Thoracic aorta (tissue), 2 donors: ENCODE results near the gene ATP5PD. TPM values are rescaled to one million over a fixed set of nuclear protein-coding genes. Genes with fewer than 3 reads are reported as not detected.
A peak's percentile ranks its signal among the peaks of the same experiment; 100 is the strongest.

Source experiments
- ATAC-seq: fragments of 150-250 bp; one replicate; pipeline ENCODE4 v1.8.0; 2017; ENCODE audit warnings: low read depth; ENCODE audit not compliant: insufficient number of reproducible peaks, low FRiP score
- DNase-seq: peaks from one replicate; pipeline ENCODE4 v3.0.0-alpha.2; 2020; ENCODE audit warnings: low spot score
- H3K27ac ChIP-seq, 2 donors: fragments of 200-600 bp; sonication (generic); 1 replicate in 1 of 2; 2 replicates in 1 of 2; pipeline ENCODE4 v1.5.1; 2016; ENCODE audit warnings: mild to moderate bottlenecking in 2 of 2, moderate library complexity in 2 of 2
- H3K27me3 ChIP-seq: fragments of 200-600 bp; sonication (generic); replicated peaks from 2 replicates; pipeline ENCODE4 v1.6.0; 2016; ENCODE audit warnings: mild to moderate bottlenecking; ENCODE audit not compliant: insufficient read depth
- H3K36me3 ChIP-seq: fragments of 200-600 bp; sonication (generic); one replicate; pipeline ENCODE4 v1.5.1; 2016
- H3K4me1 ChIP-seq, 2 donors: fragments of 200-600 bp; sonication (generic); 1 replicate in 1 of 2; 2 replicates in 1 of 2; pipeline versions ENCODE4 v1.5.1 to v1.6.0; 2016; ENCODE audit warnings: low read depth in 2 of 2, mild to moderate bottlenecking in 1 of 2; ENCODE audit not compliant: control insufficient read depth in 1 of 2
- H3K4me3 ChIP-seq: fragments of 200-600 bp; sonication (generic); 2 replicates; pipeline ENCODE4 v1.5.1; 2016; ENCODE audit warnings: mild to moderate bottlenecking
- H3K9me3 ChIP-seq: fragments of 200-600 bp; sonication (generic); 2 replicates; pipeline ENCODE4 v1.5.1; 2016
- CTCF ChIP-seq: fragments of 200-600 bp; sonication (generic); IDR thresholded peaks from one replicate; pipeline ENCODE4 v1.5.1; 2019; ENCODE audit warnings: antibody characterized with exemption
- total RNA-seq, 2 donors: library from RNA; depleted of rRNA; stranded (reverse); fragments of >200 nt; gene quantifications; one replicate each; pipeline versions ENCODE4 v1.1.0 to v1.2.3, GENCODE V29; 2016

Gene ATP5PD
- total RNA-seq, 2 donors from 2014 or later = 109 to 189 TPM

GRCh38 chr17:75019710-75020109 is 27.1 kb downstream of the ATP5PD start:
- TF ChIP-seq CTCF = no peak
- Histone ChIP-seq H3K27ac (no peak overlapping the region), H3K4me3 (no peak overlapping the region), H3K27me3 (no peaks in the 10 kb centered on the region), H3K36me3 (peaks cover 22% of the 10 kb centered on the region), H3K9me3 (no peaks in the 10 kb centered on the region), H3K4me1 (no peaks in the 10 kb centered on the region)
- DNase-seq (no peak), ATAC-seq (no peak)

- H3K27ac ChIP-seq = no peak overlapping the region
- peaks cover 22% of the 10 kb centered on the region for H3K36me3 ChIP-seq
- no peaks in the 10 kb centered on the region for H3K9me3 ChIP-seq
- DNase-seq (no peak), ATAC-seq (no peak)
- H3K27me3 ChIP-seq = no peaks in the 10 kb centered on the region
- no peaks in the 10 kb centered on the region for H3K4me1 ChIP-seq
- TF ChIP-seq CTCF = no peak
- H3K4me3 ChIP-seq = no peak overlapping the region
Measured at GRCh38 chr17:75019146-75019545, 27.6 kb downstream of the ATP5PD start.

- Histone ChIP-seq H3K9me3 (no peaks in the 10 kb centered on the region), H3K27me3 (no peaks in the 10 kb centered on the region), H3K4me3 (peak overlapping the region; percentile 92), H3K4me1 (peaks cover 4 to 21% of the 10 kb centered on the region in 2 donors), H3K36me3 (no peaks in the 10 kb centered on the region), H3K27ac (peak overlapping the region; percentile 89)
- TF ChIP-seq CTCF = no peak
- ATAC-seq = no peak
- DNase-seq = no peak
Measured at GRCh38 chr17:75013092-75013559, 33.6 kb downstream of the ATP5PD start.

- no peaks in the 10 kb centered on the region for H3K27me3 ChIP-seq
- H3K9me3 ChIP-seq = no peaks in the 10 kb centered on the region
- ATAC-seq (peak; percentile 82), DNase-seq (peak; percentile 26)
- H3K36me3 ChIP-seq = no peaks in the 10 kb centered on the region
- peak; percentile 69 for TF ChIP-seq CTCF
- peak within 1 kb of the TSS; percentile 89 for H3K27ac ChIP-seq
- H3K4me3 ChIP-seq = peak within 1 kb of the TSS; percentile 92
- peaks cover 4 to 21% of the 10 kb centered on the region in 2 donors for H3K4me1 ChIP-seq
Measured at GRCh38 chr17:75012346-75013091, 34.2 kb downstream of the ATP5PD start, which contains the start of gene MRPL58. Gene MRPL58 (plus strand): TSS chr17:75012670. CDS start chr17:75012687, 17 bp downstream.

- Histone ChIP-seq H3K4me3 (peak overlapping the region; percentile 92), H3K9me3 (no peaks in the 10 kb centered on the region), H3K36me3 (no peaks in the 10 kb centered on the region), H3K27me3 (no peaks in the 10 kb centered on the region), H3K27ac (peak overlapping the region; percentile 89), H3K4me1 (peaks cover 4 to 21% of the 10 kb centered on the region in 2 donors)
- ATAC-seq = no peak
- TF ChIP-seq CTCF = no peak
- no peak for DNase-seq
Measured at GRCh38 chr17:75012096-75012345, 34.7 kb downstream of the ATP5PD start.
